ENCODE results near the gene LMO2.

LMO2 gene

DNA sequence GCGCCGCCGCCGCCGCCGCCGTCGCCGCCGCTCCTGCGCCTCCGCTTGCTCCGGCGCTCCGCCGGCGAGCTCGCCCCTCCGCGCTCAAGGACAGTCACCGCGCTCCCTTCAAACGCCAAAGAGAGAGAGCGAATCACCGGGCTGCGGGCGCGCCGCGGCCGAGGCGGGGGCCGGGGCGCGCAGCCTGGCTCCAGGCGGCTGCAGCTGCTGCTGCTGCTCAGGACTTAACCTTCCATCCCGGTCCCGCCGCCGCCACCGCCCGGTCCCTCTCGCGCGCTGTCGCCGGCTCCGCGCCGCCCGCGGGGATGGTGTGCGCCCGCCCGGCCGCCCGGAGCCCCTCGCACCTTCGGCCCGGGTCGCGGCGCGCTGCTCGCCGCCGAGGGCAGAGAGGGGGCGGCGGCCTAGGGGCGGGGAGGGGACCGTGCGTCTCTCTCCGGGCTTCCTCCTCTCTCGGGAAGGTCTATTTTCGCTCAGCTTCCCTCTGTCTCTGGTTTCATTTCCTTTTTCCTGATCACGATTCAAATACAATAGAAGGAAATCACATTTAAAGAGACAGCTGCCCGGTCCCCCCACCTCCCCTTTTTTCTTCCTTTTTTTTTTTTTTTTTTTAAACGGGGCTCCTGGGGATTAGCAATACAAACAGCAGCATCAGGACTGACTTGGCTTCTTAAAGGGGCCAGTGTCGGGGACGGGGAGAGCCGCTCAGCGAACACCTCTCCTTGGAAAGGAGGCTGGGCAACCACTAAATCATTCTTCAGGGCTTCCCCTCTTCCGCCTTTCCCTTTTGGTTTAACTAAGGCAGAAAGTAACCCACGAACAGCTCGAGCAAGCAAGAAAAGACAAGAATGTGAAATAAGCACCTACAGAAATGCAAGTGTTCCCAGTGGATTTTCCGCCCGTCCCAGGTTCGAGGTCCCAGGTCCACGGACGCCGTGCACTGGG lies 22.1 kb downstream of the LMO2 start:
- Histone ChIP-seq H3K36me3 (replicated peaks; ENCODE audit: insufficient read depth, low read length) (no peaks in the 10 kb centered on the region), H4K20me1 (ENCODE audit: insufficient read depth, low read length) (no peaks in the 10 kb centered on the region), H3K4me2 (ENCODE audit: low read depth, low read length) (peak overlapping the region; percentile 74), H3K79me2 (ENCODE audit: low read length) (no peaks in the 10 kb centered on the region), H3K27ac (ENCODE audit: low read length) (no peak overlapping the region), H3K9me2 (replicated peaks; ENCODE audit: insufficient read depth, low read length) (no peaks in the 10 kb centered on the region), H3K9ac (ENCODE audit: low read length) (no peak overlapping the region), H2AFZ (ENCODE audit: low read length) (no peak overlapping the region), H3F3A (ENCODE audit: insufficient read depth, low read length) (no peaks in the 10 kb centered on the region), H3K27me3 (replicated peaks; ENCODE audit: insufficient read depth, low read length) (peaks cover 61% of the 10 kb centered on the region), H3K9me3 (replicated peaks; ENCODE audit: insufficient read depth, low read length) (no peaks in the 10 kb centered on the region), H3K4me3 (ENCODE audit: low read length) (peak overlapping the region; percentile 40), H3K4me1 (ENCODE audit: low read length) (no peaks in the 10 kb centered on the region)
- TF ChIP-seq EZH2phosphoT487 (IDR thresholded peaks at IDR 0.05; ENCODE audit: low read length) (no peak), EZH2 (optimal IDR thresholded peaks at IDR 0.05; ENCODE audit: low read depth, low read length) (no peak)
- TF ChIP-seq, protein P1, sequence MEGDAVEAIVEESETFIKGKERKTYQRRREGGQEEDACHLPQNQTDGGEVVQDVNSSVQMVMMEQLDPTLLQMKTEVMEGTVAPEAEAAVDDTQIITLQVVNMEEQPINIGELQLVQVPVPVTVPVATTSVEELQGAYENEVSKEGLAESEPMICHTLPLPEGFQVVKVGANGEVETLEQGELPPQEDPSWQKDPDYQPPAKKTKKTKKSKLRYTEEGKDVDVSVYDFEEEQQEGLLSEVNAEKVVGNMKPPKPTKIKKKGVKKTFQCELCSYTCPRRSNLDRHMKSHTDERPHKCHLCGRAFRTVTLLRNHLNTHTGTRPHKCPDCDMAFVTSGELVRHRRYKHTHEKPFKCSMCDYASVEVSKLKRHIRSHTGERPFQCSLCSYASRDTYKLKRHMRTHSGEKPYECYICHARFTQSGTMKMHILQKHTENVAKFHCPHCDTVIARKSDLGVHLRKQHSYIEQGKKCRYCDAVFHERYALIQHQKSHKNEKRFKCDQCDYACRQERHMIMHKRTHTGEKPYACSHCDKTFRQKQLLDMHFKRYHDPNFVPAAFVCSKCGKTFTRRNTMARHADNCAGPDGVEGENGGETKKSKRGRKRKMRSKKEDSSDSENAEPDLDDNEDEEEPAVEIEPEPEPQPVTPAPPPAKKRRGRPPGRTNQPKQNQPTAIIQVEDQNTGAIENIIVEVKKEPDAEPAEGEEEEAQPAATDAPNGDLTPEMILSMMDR (IDR thresholded peaks at IDR 0.05; ENCODE audit: low read length): no peak
- DNase-seq: peak; percentile 15

DNA sequence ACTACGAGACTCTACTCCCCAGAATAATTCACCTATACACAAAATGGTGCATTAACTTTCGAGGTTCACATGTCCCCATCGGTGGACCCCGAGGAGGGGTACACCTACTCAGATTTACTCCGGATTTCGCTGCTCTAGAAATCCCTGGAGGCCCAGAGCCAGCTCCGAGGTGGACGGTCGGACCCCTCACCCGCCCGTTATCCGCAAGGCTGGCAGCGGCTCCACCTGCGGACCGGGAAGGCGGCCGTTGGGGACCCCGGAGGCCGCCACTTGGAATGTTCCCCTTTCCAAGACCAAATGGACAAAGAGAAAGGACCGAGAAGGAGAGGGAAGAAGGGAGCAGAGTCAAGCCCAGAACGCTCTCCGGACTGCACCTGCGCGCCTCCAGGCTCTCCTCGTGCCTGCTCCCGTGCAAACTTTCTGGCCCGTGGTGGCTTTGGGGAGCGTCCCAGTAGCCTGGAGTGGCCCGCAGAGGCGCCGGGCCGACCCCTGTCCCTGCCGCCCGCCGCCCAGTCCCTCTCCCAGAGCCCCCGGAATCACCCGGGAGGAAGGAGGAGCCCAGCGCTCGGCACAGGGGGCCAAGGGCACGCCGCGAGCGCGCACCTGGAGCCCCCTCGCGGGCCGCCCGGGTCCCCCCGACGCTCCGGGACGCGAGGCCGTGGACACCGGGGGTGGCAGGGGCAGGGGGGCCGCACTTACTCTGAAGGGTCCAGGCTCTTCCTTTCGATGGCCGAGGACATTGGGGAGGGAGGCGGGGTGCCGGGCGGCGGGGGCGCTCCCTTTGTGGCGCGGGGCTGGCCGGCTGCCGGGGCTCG lies 23.0 kb downstream of the LMO2 start:
- DNase-seq: no peak
- H3K4me2 ChIP-seq (ENCODE audit: low read depth, low read length): peak overlapping the region; percentile 33; the same call in 1 of the 2 replicates
- H3K4me1 ChIP-seq (ENCODE audit: low read length): no peaks in the 10 kb centered on the region
- H4K20me1 ChIP-seq (ENCODE audit: insufficient read depth, low read length): no peaks in the 10 kb centered on the region
- H3K36me3 ChIP-seq (replicated peaks; ENCODE audit: insufficient read depth, low read length): no peaks in the 10 kb centered on the region
- H3K9ac ChIP-seq (ENCODE audit: low read length): no peak overlapping the region
- TF ChIP-seq EZH2 (optimal IDR thresholded peaks at IDR 0.05; ENCODE audit: low read depth, low read length) (no peak), EZH2phosphoT487 (IDR thresholded peaks at IDR 0.05; ENCODE audit: low read length) (no peak)
- TF ChIP-seq, protein P1 (IDR thresholded peaks at IDR 0.05; ENCODE audit: low read length): no peak
- peaks cover 69% of the 10 kb centered on the region for H3K27me3 ChIP-seq (replicated peaks; ENCODE audit: insufficient read depth, low read length)
- no peaks in the 10 kb centered on the region for H3K9me3 ChIP-seq (replicated peaks; ENCODE audit: insufficient read depth, low read length)
- H2AFZ ChIP-seq (ENCODE audit: low read length): no peak overlapping the region
- H3F3A ChIP-seq (ENCODE audit: insufficient read depth, low read length): no peaks in the 10 kb centered on the region
- H3K9me2 ChIP-seq (replicated peaks; ENCODE audit: insufficient read depth, low read length): no peaks in the 10 kb centered on the region
- H3K79me2 ChIP-seq (ENCODE audit: low read length): no peaks in the 10 kb centered on the region
- no peak overlapping the region for H3K4me3 ChIP-seq (ENCODE audit: low read length)
- H3K27ac ChIP-seq (ENCODE audit: low read length): no peak overlapping the region

DNA sequence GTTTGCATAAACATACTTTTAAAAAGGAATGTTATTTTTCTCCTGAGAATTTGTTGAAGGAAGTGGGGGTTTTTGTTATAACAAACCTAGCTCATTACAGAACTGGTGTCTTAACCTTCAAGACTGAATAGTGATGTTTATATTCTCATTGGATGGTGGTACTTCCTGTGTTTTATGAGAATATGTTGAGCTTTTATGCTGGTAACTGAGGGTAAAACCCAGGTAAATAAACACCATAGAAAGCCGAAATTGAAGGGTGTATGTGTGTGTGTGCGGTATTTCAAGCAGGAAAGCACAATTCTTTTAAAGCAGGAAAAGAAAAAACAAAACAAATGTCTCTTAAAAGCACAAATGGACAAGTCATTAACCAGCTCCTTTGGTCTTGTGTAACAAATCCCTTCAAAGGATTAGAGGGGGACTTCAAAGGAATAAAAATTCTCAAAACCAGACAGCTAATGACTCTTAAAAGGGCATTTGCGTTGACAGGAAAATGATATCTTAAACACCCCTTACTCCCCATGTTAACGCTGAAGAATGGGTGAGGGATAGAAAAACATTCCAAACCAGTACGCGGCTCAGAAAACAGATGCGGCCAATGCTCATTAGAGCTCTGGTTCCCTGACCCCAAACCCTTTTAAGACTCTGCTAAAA lies 23.8 kb downstream of the LMO2 start:
- Histone ChIP-seq H3K9me2 (replicated peaks; ENCODE audit: insufficient read depth, low read length) (no peaks in the 10 kb centered on the region), H3K9me3 (replicated peaks; ENCODE audit: insufficient read depth, low read length) (no peaks in the 10 kb centered on the region), H3F3A (ENCODE audit: insufficient read depth, low read length) (no peaks in the 10 kb centered on the region), H4K20me1 (ENCODE audit: insufficient read depth, low read length) (no peaks in the 10 kb centered on the region), H3K27me3 (replicated peaks; ENCODE audit: insufficient read depth, low read length) (peaks cover 69% of the 10 kb centered on the region), H3K4me1 (ENCODE audit: low read length) (no peaks in the 10 kb centered on the region), H3K79me2 (ENCODE audit: low read length) (no peaks in the 10 kb centered on the region), H3K36me3 (replicated peaks; ENCODE audit: insufficient read depth, low read length) (no peaks in the 10 kb centered on the region), H3K27ac (ENCODE audit: low read length) (no peak overlapping the region), H3K4me2 (ENCODE audit: low read depth, low read length) (no peak overlapping the region), H3K9ac (ENCODE audit: low read length) (no peak overlapping the region), H2AFZ (ENCODE audit: low read length) (no peak overlapping the region), H3K4me3 (ENCODE audit: low read length) (no peak overlapping the region)
- TF ChIP-seq EZH2phosphoT487 (IDR thresholded peaks at IDR 0.05; ENCODE audit: low read length): no peak
- TF ChIP-seq, protein P1 (IDR thresholded peaks at IDR 0.05; ENCODE audit: low read length): no peak
- no peak for TF ChIP-seq EZH2 (optimal IDR thresholded peaks at IDR 0.05; ENCODE audit: low read depth, low read length)
- no peak for DNase-seq

Data from MM.1S (cell line).